Muscle layer of duodenum (tissue), 2 donors: ENCODE data around the gene TTC23L.
"Not testable (repeated sequence)": the region's sequence is repeated elsewhere in the genome, so short reads cannot be mapped to it uniquely, and the experiment has no call there.

Experiments
- H3K27ac ChIP-seq: one replicate; pipeline ENCODE4 v1.7.0; 2013; ENCODE audit warnings: mild to moderate bottlenecking, low read length
- H3K27me3 ChIP-seq: one replicate; pipeline ENCODE4 v1.7.0; 2013; ENCODE audit warnings: low read depth, mild to moderate bottlenecking, control low read depth, low read length
- H3K36me3 ChIP-seq, 2 donors: one replicate each; pipeline ENCODE4 v1.7.0; 2013; ENCODE audit warnings: low read length in 2 of 2, control low read depth in 1 of 2, mild to moderate bottlenecking in 1 of 2; ENCODE audit not compliant: insufficient read depth in 2 of 2, control insufficient read depth in 1 of 2
- H3K4me1 ChIP-seq, 2 donors: one replicate each; pipeline ENCODE4 v1.7.0; 2013; ENCODE audit warnings: low read length in 2 of 2, mild to moderate bottlenecking in 2 of 2, control low read depth in 1 of 2, moderate library complexity in 1 of 2; ENCODE audit not compliant: insufficient read depth in 2 of 2, control insufficient read depth in 1 of 2
- H3K4me3 ChIP-seq, 2 donors: one replicate each; pipeline ENCODE4 v1.7.0; 2013; ENCODE audit warnings: low read length in 2 of 2, low read depth in 1 of 2, mild to moderate bottlenecking in 1 of 2
- H3K9me3 ChIP-seq, 2 donors: one replicate each; pipeline ENCODE4 v1.7.0; 2013; ENCODE audit warnings: low read length in 2 of 2, control low read depth in 1 of 2, mild to moderate bottlenecking in 1 of 2; ENCODE audit not compliant: control insufficient read depth in 1 of 2
- donor health status: healthy.

The TTC23L gene

GRCh38 chr5:34900652-34901051, 61.7 kb downstream of the TTC23L start:
- Histone ChIP-seq H3K27ac (no peak overlapping the region), H3K4me3 (no peak overlapping the region), H3K36me3 (peaks cover 0 to 8% of the 10 kb centered on the region in 2 donors)

GRCh38 chr5:34903260-34903659, 64.3 kb downstream of the TTC23L start:
- H3K4me3 ChIP-seq = no peak overlapping the region
- H3K27ac ChIP-seq = no peak overlapping the region
- peaks cover 0 to 14% of the 10 kb centered on the region in 2 donors for H3K36me3 ChIP-seq
- no peaks in the 10 kb centered on the region for H3K27me3 ChIP-seq
- H3K9me3 ChIP-seq = no peaks in the 10 kb centered on the region
- no peaks in the 10 kb centered on the region for H3K4me1 ChIP-seq

More at GRCh38 chr5:34900652-34901051, 61.7 kb downstream of the TTC23L start:
- H3K4me1 ChIP-seq = no peaks in the 10 kb centered on the region
- H3K27me3 ChIP-seq = no peaks in the 10 kb centered on the region
- no peaks in the 10 kb centered on the region for H3K9me3 ChIP-seq

- Histone ChIP-seq H3K4me1 (no peaks in the 10 kb centered on the region), H3K36me3 (peaks cover 0 to 32% of the 10 kb centered on the region in 2 donors), H3K27ac (no peak overlapping the region), H3K9me3 (no peaks in the 10 kb centered on the region), H3K27me3 (no peaks in the 10 kb centered on the region), H3K4me3 (no peak overlapping the region)
Observed at GRCh38 chr5:34905564-34905963, 66.6 kb downstream of the TTC23L start.

- Histone ChIP-seq H3K4me3 (no peak overlapping the region), H3K27ac (no peak overlapping the region), H3K9me3 (no peaks in the 10 kb centered on the region), H3K27me3 (no peaks in the 10 kb centered on the region), H3K36me3 (peaks cover 15 to 36% of the 10 kb centered on the region in 2 donors), H3K4me1 (peaks cover 21 to 38% of the 10 kb centered on the region in 2 donors)
Observed at GRCh38 chr5:34913072-34913471, 74.1 kb downstream of the TTC23L start.

- Histone ChIP-seq H3K4me1 (peaks cover 21 to 38% of the 10 kb centered on the region in 2 donors), H3K36me3 (peaks cover 15 to 20% of the 10 kb centered on the region in 2 donors), H3K27me3 (no peaks in the 10 kb centered on the region), H3K9me3 (no peaks in the 10 kb centered on the region), H3K27ac (peak overlapping the region; percentile 92), H3K4me3 (peak overlapping the region; percentile 98 to 99)
Observed at GRCh38 chr5:34914671-34915138, 75.7 kb downstream of the TTC23L start.

GRCh38 chr5:34915139-34915855, 76.3 kb downstream of the TTC23L start, which contains the start of the genes BRIX1 and RAD1:
BRIX1 (plus strand) TSS chr5:34915711; CDS start chr5:34915739, 28 bp downstream.
RAD1 (minus strand) TSS chr5:34915504; CDS start chr5:34914892, 612 bp downstream.
- H3K27ac ChIP-seq = peak within 1 kb of the TSS; percentile 92
- H3K36me3 ChIP-seq = peaks cover 18 to 20% of the 10 kb centered on the region in 2 donors
- no peaks in the 10 kb centered on the region for H3K27me3 ChIP-seq
- H3K4me1 ChIP-seq = peaks cover 21 to 38% of the 10 kb centered on the region in 2 donors
- peak within 1 kb of the TSS; percentile 98 to 99 for H3K4me3 ChIP-seq
- no peaks in the 10 kb centered on the region for H3K9me3 ChIP-seq

- Histone ChIP-seq H3K9me3 (no peaks in the 10 kb centered on the region), H3K4me1 (peaks cover 21 to 38% of the 10 kb centered on the region in 2 donors), H3K36me3 (peaks cover 22 to 23% of the 10 kb centered on the region in 2 donors), H3K27me3 (no peaks in the 10 kb centered on the region), H3K4me3 (peak overlapping the region; percentile 98 to 99), H3K27ac (peak overlapping the region; percentile 92)
Observed at GRCh38 chr5:34915856-34916192, 76.9 kb downstream of the TTC23L start.

- Histone ChIP-seq H3K4me1 (peaks cover 21 to 38% of the 10 kb centered on the region in 2 donors), H3K27ac (peak overlapping the region; percentile 92), H3K4me3 (peak overlapping the region; percentile 98 to 99)
Observed at GRCh38 chr5:34916518-34916917, 77.6 kb downstream of the TTC23L start.

GRCh38 chr5:34918025-34918424, 79.1 kb downstream of the TTC23L start:
- Histone ChIP-seq H3K27ac (no peak overlapping the region), H3K9me3 (no peaks in the 10 kb centered on the region), H3K36me3 (peaks cover 19 to 21% of the 10 kb centered on the region in 2 donors), H3K27me3 (no peaks in the 10 kb centered on the region), H3K4me3 (no peak overlapping the region), H3K4me1 (peaks cover 20 to 37% of the 10 kb centered on the region in 2 donors)

More at GRCh38 chr5:34916518-34916917, 77.6 kb downstream of the TTC23L start:
- Histone ChIP-seq H3K27me3 (no peaks in the 10 kb centered on the region), H3K9me3 (no peaks in the 10 kb centered on the region), H3K36me3 (peaks cover 15 to 22% of the 10 kb centered on the region in 2 donors)

GRCh38 chr5:34919077-34919476, 80.1 kb downstream of the TTC23L start:
- no peaks in the 10 kb centered on the region for H3K9me3 ChIP-seq
- no peak overlapping the region for H3K27ac ChIP-seq
- no peak overlapping the region for H3K4me3 ChIP-seq
- H3K36me3 ChIP-seq = peaks cover 25 to 29% of the 10 kb centered on the region in 2 donors
- no peaks in the 10 kb centered on the region for H3K27me3 ChIP-seq
- peaks cover 17 to 26% of the 10 kb centered on the region in 2 donors for H3K4me1 ChIP-seq

- H3K27me3 ChIP-seq, H3K4me3 ChIP-seq, H3K4me1 ChIP-seq, H3K9me3 ChIP-seq: not testable (repeated sequence)
- Histone ChIP-seq H3K27ac (peak overlapping the region; percentile 1), H3K36me3 (peaks cover 36 to 56% of the 10 kb centered on the region in 2 donors)
Observed at GRCh38 chr5:34923256-34923655, 84.3 kb downstream of the TTC23L start.
